ENCODE results near the gene RFFL.

DNA sequence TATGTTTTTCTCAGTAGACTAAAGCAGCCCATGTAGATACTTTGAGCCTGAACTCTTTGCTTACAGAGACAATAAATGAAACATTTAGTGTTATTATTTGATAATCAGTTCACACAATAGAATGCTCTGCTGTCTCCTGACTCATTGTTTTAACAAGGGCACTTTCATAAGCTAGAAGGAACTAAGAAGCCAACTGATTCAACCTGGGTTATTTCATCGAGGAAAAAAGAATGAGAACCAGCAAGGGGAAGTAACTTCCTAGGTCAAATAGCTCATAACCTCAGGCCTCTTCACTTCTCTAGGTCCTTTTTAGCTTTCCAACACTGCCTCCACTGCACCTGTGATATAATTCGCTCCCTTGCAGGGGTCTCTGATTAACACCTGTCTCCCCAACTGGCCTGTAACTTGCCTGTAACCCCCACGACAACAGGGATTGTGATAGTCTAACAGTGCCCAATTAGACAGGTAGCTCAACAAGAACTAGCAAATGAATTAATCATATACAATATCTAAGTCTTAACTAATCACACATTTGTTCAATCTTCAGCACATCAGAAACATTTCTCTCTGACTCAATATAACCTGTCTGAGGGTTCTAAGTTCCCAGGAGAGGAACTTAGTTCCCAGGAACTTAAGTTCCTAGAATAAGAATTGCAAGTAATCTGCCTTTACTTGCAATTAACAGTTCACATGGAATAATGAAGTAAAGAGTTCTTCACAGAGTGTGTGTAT, 34.8 kb downstream of the RFFL start:
- no peak for TF ChIP-seq POLR2AphosphoS5 (IDR thresholded peaks at IDR 0.05)
- TF ChIP-seq CTCF (IDR thresholded peaks at IDR 0.05) = no peak
- no peak for TF ChIP-seq POLR2A (IDR thresholded peaks at IDR 0.05)
